Spinal cord (tissue), 10 donors: ENCODE measurements around the gene TMTC4. TPM values are rescaled to one million over a fixed set of nuclear protein-coding genes. Genes with fewer than 3 reads are reported as not detected.
"Not testable (repeated sequence)": the region's sequence is repeated elsewhere in the genome, so short reads cannot be mapped to it uniquely, and the experiment has no call there.

Experiments
- DNase-seq, 6 donors: peaks; one replicate each; pipeline versions ENCODE4 v3.0.0 to v3.0.0-alpha.2; 2013 to 2015; ENCODE audit warnings: low spot score in 6 of 6, low read depth in 4 of 6
- H3K27ac ChIP-seq: one replicate; pipeline ENCODE4 v1.5.1; 2013; ENCODE audit warnings: low read depth, low read length, control low read depth
- H3K27me3 ChIP-seq: one replicate; pipeline ENCODE4 v1.6.1; 2013; ENCODE audit warnings: low read length; ENCODE audit not compliant: control insufficient read depth, insufficient read depth
- H3K36me3 ChIP-seq: one replicate; pipeline ENCODE4 v1.6.1; 2013; ENCODE audit warnings: low read length; ENCODE audit not compliant: control insufficient read depth, insufficient read depth
- H3K4me1 ChIP-seq: one replicate; pipeline ENCODE4 v1.6.1; 2013; ENCODE audit warnings: low read length; ENCODE audit not compliant: control insufficient read depth, insufficient read depth
- H3K4me3 ChIP-seq: one replicate; pipeline ENCODE4 v1.5.1; 2013; ENCODE audit warnings: low read depth, low read length, control low read depth
- H3K9me3 ChIP-seq: one replicate; pipeline ENCODE4 v1.6.1; 2013; ENCODE audit warnings: low read length; ENCODE audit not compliant: control insufficient read depth, insufficient read depth
- WGBS: methylation state at CpG from one replicate; pipeline ENCODE4 v1.1.5; 2013; ENCODE audit warnings: missing lambda C conversion rate; ENCODE audit not compliant: insufficient coverage; 5-methylcytosine and 5-hydroxymethylcytosine counted together
- polyA plus RNA-seq, 2 donors: library from polyadenylated mRNA; unstranded; fragments of 120-200 nt; gene quantifications; one replicate each; pipeline ENCODE4 v1.2.1, GENCODE V29; 2013; ENCODE audit not compliant: insufficient read length in 2 of 2
- total RNA-seq, 2 donors: library from RNA; depleted of rRNA in 1 of 2; stranded (reverse); fragments of 120-200 nt in 1 of 2; fragments of >200 nt in 1 of 2; gene quantifications; one replicate each; pipeline versions ENCODE4 v1.2.3 to v1.2.4, GENCODE V29; 2013 to 2014
- donor health status: healthy.

Gene TMTC4
- total and polyA plus RNA-seq, 4 donors, result 64.9 to 101 (median 72.2) TPM

DNA sequence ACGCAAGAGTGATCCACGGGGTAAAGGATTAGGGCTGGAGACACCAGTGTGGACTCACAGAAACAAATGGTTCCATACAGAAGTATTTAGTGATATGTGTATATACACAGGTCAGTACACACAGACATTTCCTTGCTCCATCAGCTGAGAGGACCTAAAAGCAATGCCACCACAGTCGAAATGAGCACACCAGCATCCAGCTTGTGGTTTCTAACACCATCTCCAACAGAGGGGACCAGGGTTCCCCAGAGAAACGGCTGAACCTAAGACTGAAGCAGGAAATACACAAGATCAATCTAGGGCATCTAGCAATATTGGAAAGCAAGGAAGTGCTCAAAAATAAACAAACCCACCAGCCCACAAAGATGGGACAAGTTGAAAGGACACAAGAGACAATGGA, 93.6 kb downstream of the TMTC4 start:
- H3K9me3 ChIP-seq, result peaks cover 6% of the 10 kb centered on the region
- peaks cover 3% of the 10 kb centered on the region for H3K36me3 ChIP-seq
- no peaks in the 10 kb centered on the region for H3K4me1 ChIP-seq
- 87% methylated on average over 2 of the region's 4 CpGs for WGBS
- no peaks in the 10 kb centered on the region for H3K27me3 ChIP-seq
- no peak overlapping the region for H3K27ac ChIP-seq
- no peak for DNase-seq
- no peak overlapping the region for H3K4me3 ChIP-seq

DNA sequence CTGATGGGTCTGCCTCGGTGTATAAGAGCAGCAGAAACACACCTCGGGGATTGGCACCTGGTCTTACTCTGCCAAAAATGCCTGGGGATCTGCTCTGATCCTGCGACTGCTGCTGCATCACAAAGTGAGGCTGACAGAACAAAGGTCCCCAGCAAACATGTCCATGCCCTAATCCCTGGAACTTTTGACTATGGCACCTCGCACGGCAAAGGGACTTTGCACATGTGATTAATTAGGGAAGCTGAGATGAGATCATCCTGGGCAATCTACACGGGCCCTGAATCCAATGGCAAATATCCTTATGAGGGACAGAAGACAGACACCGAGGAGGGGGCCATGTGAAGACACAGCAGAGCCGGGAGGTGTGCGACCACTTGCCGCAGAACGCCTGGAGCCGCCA, 94.5 kb downstream of the TMTC4 start:
- H3K27me3 ChIP-seq, result no peaks in the 10 kb centered on the region
- DNase-seq, result no peak
- H3K4me1 ChIP-seq, result no peaks in the 10 kb centered on the region
- no peak overlapping the region for H3K4me3 ChIP-seq
- 97% methylated on average over 10 of the region's 12 CpGs for WGBS
- H3K9me3 ChIP-seq, result peaks cover 6% of the 10 kb centered on the region
- no peak overlapping the region for H3K27ac ChIP-seq
- peaks cover 3% of the 10 kb centered on the region for H3K36me3 ChIP-seq

DNA sequence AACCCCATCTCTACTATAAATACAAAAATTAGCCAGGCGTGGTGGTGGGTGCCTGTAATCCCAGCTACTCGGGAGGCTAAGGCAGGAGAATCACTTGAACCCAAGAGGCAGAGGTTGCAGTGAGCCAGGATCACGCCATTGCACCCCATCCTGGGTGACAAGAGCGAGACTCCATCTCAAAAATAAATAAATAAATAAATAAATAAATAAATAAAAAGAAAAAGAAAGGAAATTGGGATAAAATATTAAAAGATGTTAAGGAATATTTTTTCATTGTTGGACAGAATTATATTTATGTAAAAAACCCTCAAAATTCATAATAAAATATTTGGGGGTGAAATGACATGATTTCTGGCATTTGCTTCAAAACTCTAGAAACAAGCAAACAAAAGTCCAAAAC, 97.4 kb downstream of the TMTC4 start:
- DNase-seq, H3K4me1 ChIP-seq, H3K4me3 ChIP-seq, H3K36me3 ChIP-seq, H3K27ac ChIP-seq, H3K27me3 ChIP-seq, H3K9me3 ChIP-seq: not testable (repeated sequence)
- WGBS, result 100% methylated on average over 2 of the region's 4 CpGs

DNA sequence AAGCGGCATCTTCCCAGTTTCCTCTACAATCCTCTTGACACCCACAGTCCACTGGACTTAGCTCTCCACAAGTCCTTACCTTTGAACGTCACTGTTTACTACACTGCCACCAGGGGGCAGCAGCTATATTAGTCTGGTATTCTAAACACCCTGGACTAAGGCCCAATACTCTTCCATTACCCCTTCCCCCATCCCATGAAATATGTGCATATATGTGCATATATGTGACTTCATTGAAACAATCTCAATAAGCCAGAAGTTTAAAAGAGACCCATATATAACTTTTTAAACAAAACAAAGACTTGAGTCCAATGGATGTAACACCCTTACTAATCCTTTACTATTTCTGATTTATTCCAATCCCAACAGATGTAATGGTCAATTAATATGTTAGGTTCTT, 101.5 kb downstream of the TMTC4 start:
- peak in 2 of 6 donors; percentile 59 to 73 for DNase-seq
- no peaks in the 10 kb centered on the region for H3K4me1 ChIP-seq
- no peaks in the 10 kb centered on the region for H3K27me3 ChIP-seq
- no peak overlapping the region for H3K27ac ChIP-seq
- H3K4me3 ChIP-seq, result no peak overlapping the region
- H3K36me3 ChIP-seq, result no peaks in the 10 kb centered on the region
- 100% methylated on average over 1 of the region's 2 CpGs for WGBS
- peaks cover 4% of the 10 kb centered on the region for H3K9me3 ChIP-seq

DNA sequence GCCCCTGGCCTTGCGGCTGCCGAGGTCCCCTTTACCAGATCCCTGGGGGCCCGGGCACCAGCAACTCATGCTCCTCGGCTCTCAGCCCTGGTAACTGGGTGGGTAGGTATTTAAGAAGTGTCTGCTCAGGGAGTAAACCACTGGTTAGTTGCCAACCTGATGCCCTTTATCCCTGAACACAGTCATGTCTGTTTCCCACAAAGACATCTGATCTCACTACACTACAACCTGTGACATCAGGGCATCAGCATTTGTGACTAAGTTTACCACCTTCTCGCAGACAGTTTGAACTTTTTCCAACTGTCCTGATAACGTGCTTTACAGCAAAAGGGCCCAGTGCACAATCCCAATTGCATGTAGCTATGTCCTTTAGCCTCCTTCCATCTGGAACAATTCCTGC, 108.1 kb downstream of the TMTC4 start:
- no peak overlapping the region for H3K4me3 ChIP-seq
- H3K27me3 ChIP-seq, result no peaks in the 10 kb centered on the region
- H3K27ac ChIP-seq, result no peak overlapping the region
- peaks cover 4% of the 10 kb centered on the region for H3K9me3 ChIP-seq
- H3K4me1 ChIP-seq, result peaks cover 6% of the 10 kb centered on the region
- H3K36me3 ChIP-seq, result no peaks in the 10 kb centered on the region
- WGBS, result 82% methylated on average over 2 of the region's 6 CpGs
- no peak for DNase-seq

DNA sequence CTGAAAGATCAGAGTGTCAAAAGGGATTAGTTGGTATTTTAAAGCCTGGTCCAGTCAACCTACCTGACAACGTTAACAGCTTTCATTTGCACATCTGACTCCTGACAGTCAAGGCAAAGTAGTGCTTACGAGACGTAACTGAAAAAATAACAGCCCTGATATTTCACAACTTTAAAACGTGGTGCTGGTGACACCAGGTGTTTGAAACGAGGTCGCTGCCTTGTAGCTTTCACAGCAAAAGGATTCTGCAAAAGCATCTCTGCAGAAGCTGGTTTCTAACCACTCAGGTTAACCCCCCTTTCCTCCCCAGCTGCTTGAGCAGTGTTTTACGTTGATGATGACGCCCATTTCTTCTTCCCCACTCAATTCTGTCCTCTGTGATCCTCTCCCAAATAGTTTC, 109.3 kb downstream of the TMTC4 start:
- no peak for DNase-seq
- WGBS, result 72% methylated on average over 8 of the region's 8 CpGs
- Histone ChIP-seq H3K9me3 (peaks cover 4% of the 10 kb centered on the region), H3K4me3 (no peak overlapping the region), H3K27me3 (no peaks in the 10 kb centered on the region), H3K4me1 (peaks cover 11% of the 10 kb centered on the region), H3K27ac (no peak overlapping the region), H3K36me3 (no peaks in the 10 kb centered on the region)

DNA sequence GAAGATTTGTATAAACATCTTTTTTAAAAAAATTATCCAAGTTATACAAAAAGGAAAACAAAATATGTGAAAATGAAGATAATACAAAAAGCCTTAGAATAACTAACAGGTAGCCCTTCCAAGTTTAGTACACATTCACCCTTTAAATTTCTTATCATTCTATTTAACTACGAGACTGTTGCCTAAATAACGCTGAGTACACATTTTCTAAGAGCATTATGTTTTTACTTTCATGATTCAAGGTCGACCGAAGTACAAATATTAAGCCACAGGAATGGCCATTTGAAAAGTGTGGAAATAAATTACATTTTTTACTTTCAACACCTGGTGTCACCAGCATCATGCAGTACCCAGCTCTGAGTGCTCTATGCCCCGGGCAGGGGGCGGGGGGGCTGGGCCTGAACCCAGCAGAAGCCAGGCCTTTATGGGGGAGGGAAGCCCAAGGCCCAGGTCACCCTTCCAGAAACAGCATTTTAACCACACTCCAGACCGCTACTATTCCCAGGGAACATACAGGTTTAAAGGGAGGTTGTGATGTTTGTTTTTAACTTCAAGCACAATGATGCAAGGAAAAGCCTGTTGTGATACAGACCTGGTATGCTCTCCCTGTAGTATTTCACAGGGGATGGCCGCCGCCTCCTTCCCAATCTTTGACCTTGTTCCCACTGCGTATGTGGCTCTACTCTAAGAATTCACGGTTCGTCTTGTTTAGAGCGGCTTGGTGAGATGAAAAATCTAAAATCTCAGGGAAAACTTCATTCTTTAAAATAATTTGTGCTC, 110.0 kb downstream of the TMTC4 start:
- no peak for DNase-seq
- Histone ChIP-seq H3K36me3 (no peaks in the 10 kb centered on the region), H3K27ac (no peak overlapping the region), H3K4me1 (peaks cover 15% of the 10 kb centered on the region), H3K27me3 (no peaks in the 10 kb centered on the region), H3K9me3 (peaks cover 4% of the 10 kb centered on the region), H3K4me3 (no peak overlapping the region)
- 80% methylated on average over 1 of the region's 13 CpGs for WGBS

DNA sequence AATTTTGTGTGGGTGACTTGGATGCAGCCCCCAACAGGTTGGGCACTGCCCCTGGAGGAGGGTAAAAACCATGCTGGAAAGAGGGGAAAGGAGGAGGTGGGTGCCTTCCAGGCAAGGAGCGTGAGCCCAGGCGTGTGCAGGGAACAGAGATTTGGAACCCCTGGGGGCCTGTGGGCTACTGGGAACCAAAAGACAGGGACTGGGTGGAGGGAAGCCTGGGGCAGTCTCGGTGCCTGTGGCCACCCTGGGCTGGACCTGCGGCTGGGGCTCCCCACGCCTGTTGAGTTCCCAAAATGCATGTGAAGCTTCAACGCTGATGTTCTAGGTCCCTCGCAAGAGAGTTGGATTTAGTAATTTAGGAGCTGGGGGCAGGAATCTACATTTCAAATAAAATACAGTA, 110.8 kb downstream of the TMTC4 start:
- Histone ChIP-seq H3K4me1 (peaks cover 15% of the 10 kb centered on the region), H3K27ac (no peak overlapping the region), H3K27me3 (no peaks in the 10 kb centered on the region), H3K36me3 (no peaks in the 10 kb centered on the region), H3K9me3 (no peaks in the 10 kb centered on the region), H3K4me3 (no peak overlapping the region)
- DNase-seq, result no peak
- 93% methylated on average over 3 of the region's 7 CpGs for WGBS

DNA sequence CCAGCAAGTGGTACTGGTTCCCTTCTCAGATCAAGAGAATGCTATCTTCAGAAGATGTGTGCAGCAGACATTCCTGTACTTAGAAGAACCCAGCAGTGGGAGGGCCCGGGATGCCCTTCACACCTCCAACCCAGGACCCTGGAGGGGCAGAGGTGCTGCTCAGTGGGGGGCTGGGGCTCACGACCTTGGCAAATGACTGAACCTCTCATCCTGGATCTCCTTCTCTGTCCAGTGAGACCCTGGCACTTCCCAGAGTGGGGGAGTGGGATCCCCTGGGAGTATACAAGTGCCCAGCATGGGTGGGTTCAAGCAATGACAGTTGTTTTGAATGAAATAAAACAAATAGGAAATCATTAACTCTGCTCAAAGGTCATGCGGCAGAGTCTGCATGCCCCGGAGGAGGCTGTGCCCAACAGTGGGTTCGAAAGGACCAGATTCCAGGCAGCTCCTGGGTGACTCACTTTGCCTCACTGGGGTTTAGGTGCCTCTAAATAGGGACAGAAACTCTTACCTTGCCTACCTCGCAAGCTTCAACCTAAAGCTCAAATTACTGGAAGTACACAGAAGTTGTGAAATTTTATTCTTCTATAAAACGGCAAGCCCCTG, 112.9 kb downstream of the TMTC4 start:
- Histone ChIP-seq H3K27me3 (no peaks in the 10 kb centered on the region), H3K9me3 (no peaks in the 10 kb centered on the region), H3K4me1 (peaks cover 15% of the 10 kb centered on the region), H3K36me3 (no peaks in the 10 kb centered on the region), H3K27ac (no peak overlapping the region), H3K4me3 (no peak overlapping the region)
- WGBS, result 100% methylated on average over 4 of the region's 7 CpGs
- DNase-seq, result no peak

DNA sequence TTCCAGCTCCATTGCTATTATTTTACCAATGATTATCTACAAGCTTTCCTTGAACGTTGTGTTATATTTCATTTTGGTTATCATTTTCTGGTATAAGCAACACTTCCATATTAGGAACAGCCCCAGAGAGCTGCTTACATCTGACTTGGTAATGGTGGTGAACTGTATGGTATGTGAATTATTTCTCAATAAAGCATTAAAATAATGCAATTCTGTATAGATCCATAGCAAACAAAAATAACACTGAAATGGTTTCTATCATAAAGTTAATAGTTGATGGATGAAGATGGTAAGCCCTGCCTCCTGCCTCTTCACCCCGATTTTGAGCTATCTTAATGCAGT, 113.5 kb downstream of the TMTC4 start:
- no peak overlapping the region for H3K4me3 ChIP-seq
- no peaks in the 10 kb centered on the region for H3K36me3 ChIP-seq
- no peak overlapping the region for H3K27ac ChIP-seq
- DNase-seq, result no peak
- no CpG with 5 or more reads among the region's 2 CpGs for WGBS
- H3K27me3 ChIP-seq, result no peaks in the 10 kb centered on the region
- H3K4me1 ChIP-seq, result peaks cover 15% of the 10 kb centered on the region
- no peaks in the 10 kb centered on the region for H3K9me3 ChIP-seq
